Measurements from ENCODE around the gene ADCY6.

DNA sequence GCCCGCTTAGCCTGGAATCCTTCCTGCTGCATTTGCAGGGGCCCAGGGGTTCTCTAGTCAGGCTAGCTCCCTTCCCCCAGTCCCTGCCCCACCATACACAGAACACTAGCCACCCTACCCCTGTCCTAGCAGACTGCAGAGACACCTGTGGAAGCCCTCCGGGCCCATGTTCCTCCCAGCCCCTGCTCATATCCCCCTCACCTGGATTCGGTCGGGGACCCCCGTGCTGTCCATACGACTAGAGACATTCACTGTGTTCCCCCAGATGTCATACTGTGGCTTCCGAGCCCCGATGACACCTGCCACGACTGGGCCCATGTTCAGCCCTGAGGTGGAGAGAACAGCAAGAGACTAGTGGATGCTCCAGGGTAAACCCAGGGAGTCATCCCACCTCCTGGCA, 20.2 kb downstream of the ADCY6 start:
- TF ChIP-seq, protein P1, sequence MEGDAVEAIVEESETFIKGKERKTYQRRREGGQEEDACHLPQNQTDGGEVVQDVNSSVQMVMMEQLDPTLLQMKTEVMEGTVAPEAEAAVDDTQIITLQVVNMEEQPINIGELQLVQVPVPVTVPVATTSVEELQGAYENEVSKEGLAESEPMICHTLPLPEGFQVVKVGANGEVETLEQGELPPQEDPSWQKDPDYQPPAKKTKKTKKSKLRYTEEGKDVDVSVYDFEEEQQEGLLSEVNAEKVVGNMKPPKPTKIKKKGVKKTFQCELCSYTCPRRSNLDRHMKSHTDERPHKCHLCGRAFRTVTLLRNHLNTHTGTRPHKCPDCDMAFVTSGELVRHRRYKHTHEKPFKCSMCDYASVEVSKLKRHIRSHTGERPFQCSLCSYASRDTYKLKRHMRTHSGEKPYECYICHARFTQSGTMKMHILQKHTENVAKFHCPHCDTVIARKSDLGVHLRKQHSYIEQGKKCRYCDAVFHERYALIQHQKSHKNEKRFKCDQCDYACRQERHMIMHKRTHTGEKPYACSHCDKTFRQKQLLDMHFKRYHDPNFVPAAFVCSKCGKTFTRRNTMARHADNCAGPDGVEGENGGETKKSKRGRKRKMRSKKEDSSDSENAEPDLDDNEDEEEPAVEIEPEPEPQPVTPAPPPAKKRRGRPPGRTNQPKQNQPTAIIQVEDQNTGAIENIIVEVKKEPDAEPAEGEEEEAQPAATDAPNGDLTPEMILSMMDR (IDR thresholded peaks at IDR 0.05) = no peak
- TF ChIP-seq, protein P2, sequence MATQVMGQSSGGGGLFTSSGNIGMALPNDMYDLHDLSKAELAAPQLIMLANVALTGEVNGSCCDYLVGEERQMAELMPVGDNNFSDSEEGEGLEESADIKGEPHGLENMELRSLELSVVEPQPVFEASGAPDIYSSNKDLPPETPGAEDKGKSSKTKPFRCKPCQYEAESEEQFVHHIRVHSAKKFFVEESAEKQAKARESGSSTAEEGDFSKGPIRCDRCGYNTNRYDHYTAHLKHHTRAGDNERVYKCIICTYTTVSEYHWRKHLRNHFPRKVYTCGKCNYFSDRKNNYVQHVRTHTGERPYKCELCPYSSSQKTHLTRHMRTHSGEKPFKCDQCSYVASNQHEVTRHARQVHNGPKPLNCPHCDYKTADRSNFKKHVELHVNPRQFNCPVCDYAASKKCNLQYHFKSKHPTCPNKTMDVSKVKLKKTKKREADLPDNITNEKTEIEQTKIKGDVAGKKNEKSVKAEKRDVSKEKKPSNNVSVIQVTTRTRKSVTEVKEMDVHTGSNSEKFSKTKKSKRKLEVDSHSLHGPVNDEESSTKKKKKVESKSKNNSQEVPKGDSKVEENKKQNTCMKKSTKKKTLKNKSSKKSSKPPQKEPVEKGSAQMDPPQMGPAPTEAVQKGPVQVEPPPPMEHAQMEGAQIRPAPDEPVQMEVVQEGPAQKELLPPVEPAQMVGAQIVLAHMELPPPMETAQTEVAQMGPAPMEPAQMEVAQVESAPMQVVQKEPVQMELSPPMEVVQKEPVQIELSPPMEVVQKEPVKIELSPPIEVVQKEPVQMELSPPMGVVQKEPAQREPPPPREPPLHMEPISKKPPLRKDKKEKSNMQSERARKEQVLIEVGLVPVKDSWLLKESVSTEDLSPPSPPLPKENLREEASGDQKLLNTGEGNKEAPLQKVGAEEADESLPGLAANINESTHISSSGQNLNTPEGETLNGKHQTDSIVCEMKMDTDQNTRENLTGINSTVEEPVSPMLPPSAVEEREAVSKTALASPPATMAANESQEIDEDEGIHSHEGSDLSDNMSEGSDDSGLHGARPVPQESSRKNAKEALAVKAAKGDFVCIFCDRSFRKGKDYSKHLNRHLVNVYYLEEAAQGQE (IDR thresholded peaks at IDR 0.05; ENCODE audit: insufficient read depth in 1 of 2, low read depth in 2 of 2, low read length in 1 of 2) = no peak
- no peak for TF ChIP-seq SIN3A (IDR thresholded peaks at IDR 0.05; ENCODE audit: borderline replicate concordance, insufficient read depth, low read depth, low read length)
- TF ChIP-seq TCF7L2 (IDR thresholded peaks at IDR 0.05; ENCODE audit: low read depth, low read length) = no peak
